Neural cell (in vitro differentiated cells): ENCODE data around the gene MARK4. TPM values are rescaled to one million over a fixed set of nuclear protein-coding genes. Genes with fewer than 3 reads are reported as not detected.
"Not testable (repeated sequence)": the region's sequence is repeated elsewhere in the genome, so short reads cannot be mapped to it uniquely, and the experiment has no call there.

Experiments
- H2AFZ ChIP-seq: fragments of 200-600, 300-800 bp; sonication (generic), shearing (Covaris generic); 2 replicates; pipeline ENCODE4 v1.6.0; 2014; ENCODE audit warnings: low read depth, mild to moderate bottlenecking, antibody characterized with exemption, low read length, moderate library complexity
- H3F3A ChIP-seq: fragments of 200-600 bp; shearing (Covaris generic); 2 replicates; pipeline ENCODE4 v1.6.1; 2016; ENCODE audit warnings: mild to moderate bottlenecking, moderate library complexity, mixed read lengths, antibody characterized with exemption, low read length; ENCODE audit not compliant: insufficient read depth, poor library complexity, severe bottlenecking
- H3K27ac ChIP-seq: fragments of 200-600, 300-800 bp; sonication (generic), shearing (Covaris generic); 2 replicates; pipeline ENCODE4 v1.5.1; 2014; ENCODE audit warnings: mild to moderate bottlenecking, low read length, moderate library complexity
- H3K27me3 ChIP-seq: fragments of 300-800, 200-600 bp; sonication (generic), shearing (Covaris generic); 2 replicates; pipeline ENCODE4 v1.6.0; 2014; ENCODE audit warnings: mild to moderate bottlenecking, low read depth, low read length, moderate library complexity; ENCODE audit not compliant: insufficient read depth
- H3K36me3 ChIP-seq: fragments of 300-800, 200-600 bp; sonication (generic), shearing (Covaris generic); 2 replicates; pipeline ENCODE4 v1.5.1; 2014; ENCODE audit warnings: mild to moderate bottlenecking, antibody characterized with exemption, low read length, moderate library complexity; ENCODE audit not compliant: insufficient read depth
- H3K4me2 ChIP-seq: fragments of 300-800, 200-600 bp; sonication (generic), shearing (Covaris generic); 2 replicates; pipeline ENCODE4 v1.6.0; 2014; ENCODE audit warnings: mild to moderate bottlenecking, low read length
- H3K4me3 ChIP-seq: fragments of 300-800, 200-600 bp; sonication (generic), shearing (Covaris generic); 2 replicates; pipeline ENCODE4 v1.5.1; 2014; ENCODE audit warnings: mild to moderate bottlenecking, low read length, moderate library complexity
- H3K79me2 ChIP-seq: fragments of 200-600 bp; shearing (Covaris generic); replicated peaks from 2 replicates; pipeline ENCODE4 v1.6.0; 2014; ENCODE audit warnings: mild to moderate bottlenecking, low read length, moderate library complexity; ENCODE audit not compliant: insufficient read depth
- H3K9ac ChIP-seq: fragments of 300-800, 200-600 bp; sonication (generic), shearing (Covaris generic); 2 replicates; pipeline ENCODE4 v1.6.1; 2016; ENCODE audit warnings: mild to moderate bottlenecking, low read length, mixed read lengths
- H3K9me2 ChIP-seq: fragments of 200-600 bp; shearing (Covaris generic); 2 replicates; pipeline ENCODE4 v1.6.1; 2016; ENCODE audit warnings: mild to moderate bottlenecking, low read length, mixed read lengths; ENCODE audit not compliant: insufficient read depth
- H3K9me3 ChIP-seq: fragments of 200-600, 300-800 bp; sonication (generic), shearing (Covaris generic); 2 replicates; pipeline ENCODE4 v1.6.1; 2016; ENCODE audit warnings: mild to moderate bottlenecking, mixed run types, low read length, moderate library complexity, mixed read lengths
- H4K20me1 ChIP-seq: fragments of 200-600 bp; shearing (Covaris generic); 2 replicates; pipeline ENCODE4 v1.6.1; 2016; ENCODE audit warnings: mild to moderate bottlenecking, mixed run types; ENCODE audit not compliant: insufficient read depth
- EP300 ChIP-seq: fragments of 450-650 bp; conservative IDR thresholded peaks from 2 replicates; pipeline ENCODE4 v1.6.1; 2014; ENCODE audit warnings: antibody characterized with exemption, mild to moderate bottlenecking, moderate library complexity; ENCODE audit not compliant: poor library complexity, severe bottlenecking
- EZH2 ChIP-seq: fragments of 200-600, 300-800 bp; shearing (Covaris generic), sonication (generic); IDR thresholded peaks from 2 replicates; pipeline ENCODE4 v1.6.1; 2014; ENCODE audit warnings: antibody characterized with exemption, low read length, borderline replicate concordance, mild to moderate bottlenecking; ENCODE audit not compliant: insufficient read depth, poor library complexity, severe bottlenecking
- MXI1 ChIP-seq: fragments of 450-650 bp; conservative IDR thresholded peaks from 2 replicates; pipeline ENCODE4 v1.6.1; 2014; ENCODE audit warnings: antibody characterized with exemption, mild to moderate bottlenecking; ENCODE audit not compliant: poor library complexity, severe bottlenecking
- RAD21 ChIP-seq: fragments of 450-650 bp; conservative IDR thresholded peaks from 2 replicates; pipeline ENCODE4 v1.6.1; 2014; ENCODE audit warnings: antibody characterized with exemption, mild to moderate bottlenecking, moderate library complexity
- SMC3 ChIP-seq: fragments of 450-650 bp; conservative IDR thresholded peaks from 2 replicates; pipeline ENCODE4 v1.6.1; 2014; ENCODE audit warnings: antibody characterized with exemption, mild to moderate bottlenecking, moderate library complexity; ENCODE audit not compliant: poor library complexity
- TAF1 ChIP-seq: IDR thresholded peaks from 2 replicates; pipeline ENCODE4 v1.6.1; 2012; ENCODE audit warnings: low read depth
- polyA plus RNA-seq: library from polyadenylated mRNA; depleted of rRNA; stranded (reverse); fragments of >200 nt; gene quantifications from 2 replicates; pipeline ENCODE4 v1.2.3, GENCODE V29; 2014
- TF ChIP-seq, protein P1 (sequence below): fragments of 450-650 bp; IDR thresholded peaks from 2 replicates; pipeline ENCODE4 v1.5.1; 2014; ENCODE audit warnings: antibody characterized with exemption, mild to moderate bottlenecking, moderate library complexity; ENCODE audit not compliant: poor library complexity, severe bottlenecking
- TF ChIP-seq, protein P2 (sequence below): IDR thresholded peaks from 2 replicates; pipeline ENCODE4 v1.6.1; 2012; ENCODE audit warnings: borderline replicate concordance

MARK4 gene
- polyA plus RNA-seq, 1 donor from 2014 or later, result 11.6 TPM

DNA sequence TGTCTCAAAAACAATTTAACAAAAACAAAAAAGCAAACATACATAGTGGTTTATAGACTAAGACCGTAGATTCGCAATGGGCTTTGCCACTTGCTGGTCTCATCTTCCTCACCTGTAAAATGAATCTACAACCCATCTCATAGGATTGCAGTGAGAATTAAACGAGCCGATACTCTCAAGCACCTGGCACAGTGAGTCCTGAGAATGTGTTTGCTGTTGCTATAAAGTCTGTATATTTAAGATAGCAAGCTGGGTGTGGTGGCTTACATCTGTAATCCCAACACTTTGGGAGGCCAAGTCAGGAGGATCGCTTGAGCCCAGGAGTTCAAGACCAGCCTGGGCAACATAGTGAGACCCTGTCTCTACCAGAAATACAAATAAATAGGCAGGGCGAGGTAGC, 28.3 kb upstream of the MARK4 start:
- Histone ChIP-seq H3K9ac (no peak overlapping the region), H3K36me3 (no peaks in the 10 kb centered on the region), H3K4me3 (no peak overlapping the region), H3K27ac (no peak overlapping the region), H2AFZ (no peak overlapping the region), H3F3A (no peaks in the 10 kb centered on the region), H3K9me2 (no peaks in the 10 kb centered on the region), H3K4me2 (no peak overlapping the region), H4K20me1 (no peaks in the 10 kb centered on the region), H3K79me2 (no peaks in the 10 kb centered on the region), H3K9me3 (no peaks in the 10 kb centered on the region), H3K27me3 (peaks cover 30% of the 10 kb centered on the region)
- TF ChIP-seq MXI1 (no peak), EZH2 (no peak), EP300 (no peak), TAF1 (no peak), RAD21 (no peak), SMC3 (no peak)
- TF ChIP-seq, protein P1, sequence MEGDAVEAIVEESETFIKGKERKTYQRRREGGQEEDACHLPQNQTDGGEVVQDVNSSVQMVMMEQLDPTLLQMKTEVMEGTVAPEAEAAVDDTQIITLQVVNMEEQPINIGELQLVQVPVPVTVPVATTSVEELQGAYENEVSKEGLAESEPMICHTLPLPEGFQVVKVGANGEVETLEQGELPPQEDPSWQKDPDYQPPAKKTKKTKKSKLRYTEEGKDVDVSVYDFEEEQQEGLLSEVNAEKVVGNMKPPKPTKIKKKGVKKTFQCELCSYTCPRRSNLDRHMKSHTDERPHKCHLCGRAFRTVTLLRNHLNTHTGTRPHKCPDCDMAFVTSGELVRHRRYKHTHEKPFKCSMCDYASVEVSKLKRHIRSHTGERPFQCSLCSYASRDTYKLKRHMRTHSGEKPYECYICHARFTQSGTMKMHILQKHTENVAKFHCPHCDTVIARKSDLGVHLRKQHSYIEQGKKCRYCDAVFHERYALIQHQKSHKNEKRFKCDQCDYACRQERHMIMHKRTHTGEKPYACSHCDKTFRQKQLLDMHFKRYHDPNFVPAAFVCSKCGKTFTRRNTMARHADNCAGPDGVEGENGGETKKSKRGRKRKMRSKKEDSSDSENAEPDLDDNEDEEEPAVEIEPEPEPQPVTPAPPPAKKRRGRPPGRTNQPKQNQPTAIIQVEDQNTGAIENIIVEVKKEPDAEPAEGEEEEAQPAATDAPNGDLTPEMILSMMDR, result no peak

DNA sequence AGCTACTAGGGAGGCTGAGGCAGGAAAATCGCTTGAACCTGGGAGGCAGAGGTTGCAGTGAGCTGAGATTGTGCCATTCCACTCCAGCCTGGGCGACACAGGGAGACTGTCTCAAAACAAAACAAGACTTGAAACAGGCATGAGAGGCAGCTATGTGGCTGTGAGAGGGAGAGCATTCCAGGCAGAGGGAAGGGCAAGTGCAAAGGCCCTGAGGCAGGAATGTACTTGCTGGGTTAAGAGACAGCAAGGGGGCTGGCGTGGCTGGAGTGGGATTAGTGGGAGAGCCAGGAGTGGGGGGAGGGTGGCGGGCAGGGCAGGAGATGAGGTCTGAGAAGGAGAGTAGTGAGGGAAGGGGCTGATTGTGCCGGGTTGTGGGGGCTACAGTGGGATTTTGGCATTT, 27.2 kb upstream of the MARK4 start:
- Histone ChIP-seq H3K9me3 (no peaks in the 10 kb centered on the region), H3K27me3 (peaks cover 18% of the 10 kb centered on the region), H3K9me2 (no peaks in the 10 kb centered on the region), H3K4me2 (no peak overlapping the region), H3K4me3 (no peak overlapping the region), H3K36me3 (no peaks in the 10 kb centered on the region), H2AFZ (no peak overlapping the region), H4K20me1 (no peaks in the 10 kb centered on the region), H3K9ac (no peak overlapping the region), H3K79me2 (no peaks in the 10 kb centered on the region), H3K27ac (no peak overlapping the region), H3F3A (no peaks in the 10 kb centered on the region)
- TF ChIP-seq SMC3 (no peak), TAF1 (no peak), MXI1 (no peak), EP300 (no peak)

DNA sequence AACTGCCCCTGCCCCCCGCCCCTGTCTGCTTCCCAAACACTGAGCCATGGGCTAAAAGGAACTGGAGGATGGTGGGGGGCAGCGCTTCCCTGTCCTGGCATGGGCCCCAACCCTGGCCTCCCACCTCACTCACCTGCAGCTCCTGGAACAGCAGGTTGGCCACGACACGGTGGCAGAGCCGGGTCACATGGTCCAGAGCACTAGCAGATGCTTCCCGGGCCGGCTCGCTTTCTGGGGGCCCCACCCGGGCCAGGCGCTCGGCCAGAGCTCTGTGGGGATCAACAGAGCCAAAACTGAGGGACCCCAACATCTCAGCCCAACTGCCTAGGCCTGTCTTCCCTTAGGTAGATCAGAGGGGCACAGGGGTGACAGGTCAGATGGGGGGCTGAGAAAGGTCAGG, 26.4 kb upstream of the MARK4 start:
- H3K79me2 ChIP-seq, result no peaks in the 10 kb centered on the region
- peaks cover 12% of the 10 kb centered on the region for H3K27me3 ChIP-seq
- no peaks in the 10 kb centered on the region for H3K9me2 ChIP-seq
- TF ChIP-seq MXI1 (no peak), RAD21 (no peak), EP300 (no peak), TAF1 (no peak)
- TF ChIP-seq, protein P2, sequence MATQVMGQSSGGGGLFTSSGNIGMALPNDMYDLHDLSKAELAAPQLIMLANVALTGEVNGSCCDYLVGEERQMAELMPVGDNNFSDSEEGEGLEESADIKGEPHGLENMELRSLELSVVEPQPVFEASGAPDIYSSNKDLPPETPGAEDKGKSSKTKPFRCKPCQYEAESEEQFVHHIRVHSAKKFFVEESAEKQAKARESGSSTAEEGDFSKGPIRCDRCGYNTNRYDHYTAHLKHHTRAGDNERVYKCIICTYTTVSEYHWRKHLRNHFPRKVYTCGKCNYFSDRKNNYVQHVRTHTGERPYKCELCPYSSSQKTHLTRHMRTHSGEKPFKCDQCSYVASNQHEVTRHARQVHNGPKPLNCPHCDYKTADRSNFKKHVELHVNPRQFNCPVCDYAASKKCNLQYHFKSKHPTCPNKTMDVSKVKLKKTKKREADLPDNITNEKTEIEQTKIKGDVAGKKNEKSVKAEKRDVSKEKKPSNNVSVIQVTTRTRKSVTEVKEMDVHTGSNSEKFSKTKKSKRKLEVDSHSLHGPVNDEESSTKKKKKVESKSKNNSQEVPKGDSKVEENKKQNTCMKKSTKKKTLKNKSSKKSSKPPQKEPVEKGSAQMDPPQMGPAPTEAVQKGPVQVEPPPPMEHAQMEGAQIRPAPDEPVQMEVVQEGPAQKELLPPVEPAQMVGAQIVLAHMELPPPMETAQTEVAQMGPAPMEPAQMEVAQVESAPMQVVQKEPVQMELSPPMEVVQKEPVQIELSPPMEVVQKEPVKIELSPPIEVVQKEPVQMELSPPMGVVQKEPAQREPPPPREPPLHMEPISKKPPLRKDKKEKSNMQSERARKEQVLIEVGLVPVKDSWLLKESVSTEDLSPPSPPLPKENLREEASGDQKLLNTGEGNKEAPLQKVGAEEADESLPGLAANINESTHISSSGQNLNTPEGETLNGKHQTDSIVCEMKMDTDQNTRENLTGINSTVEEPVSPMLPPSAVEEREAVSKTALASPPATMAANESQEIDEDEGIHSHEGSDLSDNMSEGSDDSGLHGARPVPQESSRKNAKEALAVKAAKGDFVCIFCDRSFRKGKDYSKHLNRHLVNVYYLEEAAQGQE, result no peak
- H3F3A ChIP-seq, result no peaks in the 10 kb centered on the region
- no peaks in the 10 kb centered on the region for H4K20me1 ChIP-seq
- H3K27ac ChIP-seq, result no peak overlapping the region
- H2AFZ ChIP-seq, result no peak overlapping the region
- H3K36me3 ChIP-seq, result no peaks in the 10 kb centered on the region
- no peak overlapping the region for H3K4me2 ChIP-seq
- no peak overlapping the region for H3K4me3 ChIP-seq
- H3K9ac ChIP-seq, result no peak overlapping the region
- no peaks in the 10 kb centered on the region for H3K9me3 ChIP-seq

DNA sequence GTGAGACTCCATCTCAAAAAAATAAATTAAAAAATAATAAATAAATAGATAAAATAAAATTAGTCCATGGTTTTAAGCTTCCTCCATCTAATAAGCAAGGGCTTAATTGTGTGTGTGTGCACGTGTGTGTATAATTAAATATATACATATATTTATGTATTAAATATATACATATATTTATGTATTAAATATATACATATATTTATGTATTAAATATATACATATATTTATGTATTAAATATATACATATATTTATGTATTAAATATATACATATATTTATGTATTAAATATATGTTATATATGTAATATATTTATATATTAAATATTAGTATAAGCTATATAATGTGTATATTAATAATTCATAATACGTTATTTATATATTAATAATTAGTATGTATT, 22.0 kb upstream of the MARK4 start:
- not testable (repeated sequence) for H3K4me3 ChIP-seq, H3K27ac ChIP-seq, H2AFZ ChIP-seq, H3K9me2 ChIP-seq, H3K4me2 ChIP-seq, H4K20me1 ChIP-seq, H3K36me3 ChIP-seq, H3K9ac ChIP-seq, H3K79me2 ChIP-seq, H3K9me3 ChIP-seq, H3F3A ChIP-seq
- peaks cover 26% of the 10 kb centered on the region for H3K27me3 ChIP-seq
